Measurements from ENCODE around the gene COBLL1.

GRCh38 chr2:164821338-164821737, 20.3 kb downstream of the COBLL1 start:
- TF ChIP-seq CTCF (optimal IDR thresholded peaks at IDR 0.05 in 1 of 3, IDR thresholded peaks at IDR 0.05 in 1 of 3, conservative IDR thresholded peaks at IDR 0.05 in 1 of 3; ENCODE audit: extremely low read depth in 1 of 3, insufficient read depth in 2 of 3, low read length in 3 of 3) (no peak), EZH2 (IDR thresholded peaks at IDR 0.05; ENCODE audit: low read length) (no peak)
